NCI-H82 treated with DMSO at 0.1 percent for 48 hours (cell line): ENCODE measurements around the gene BLM.
"Not testable (repeated sequence)": the region's sequence is repeated elsewhere in the genome, so short reads cannot be mapped to it uniquely, and the experiment has no call there.

Experiments used
- DNase-seq: peaks from one replicate; lab custom pipeline; 2025; ENCODE audit not compliant: unreplicated experiment; lab: John Stamatoyannopoulos, UW

The BLM gene

DNA sequence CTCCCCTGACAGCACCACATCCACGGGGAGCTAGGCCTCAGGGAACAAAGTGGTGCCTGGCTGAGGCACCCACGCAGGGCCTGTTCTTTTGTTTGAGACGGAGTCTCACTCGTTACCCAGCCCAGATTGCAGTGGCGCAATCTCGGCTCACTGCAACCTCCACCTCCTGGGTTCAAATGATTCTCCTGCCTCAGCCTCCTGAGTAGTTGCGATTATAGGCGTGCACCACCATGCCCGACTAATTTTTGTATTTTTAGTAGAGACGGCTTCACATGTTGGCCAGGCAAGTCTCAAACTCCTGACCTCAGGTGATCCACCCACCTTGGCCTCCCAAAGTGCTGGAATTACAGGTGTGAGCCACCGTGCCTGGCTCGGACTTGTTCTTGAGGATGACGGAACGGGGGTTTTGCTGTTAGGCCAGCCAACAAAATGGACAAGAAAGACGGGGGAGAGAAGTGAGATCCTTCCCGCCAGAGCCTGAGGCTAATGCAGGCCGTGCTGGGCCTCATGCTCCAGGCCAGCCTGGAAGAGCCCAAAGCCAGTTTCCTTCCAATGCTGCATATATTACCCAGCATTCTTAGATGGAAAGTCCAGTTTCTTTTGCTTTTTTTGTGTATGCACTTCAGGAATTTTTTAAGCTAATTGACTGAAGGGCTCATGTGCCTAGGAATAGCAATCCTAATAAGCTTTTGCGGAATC lies 123.2 kb downstream of the BLM start:
- DNase-seq, result no peak

DNA sequence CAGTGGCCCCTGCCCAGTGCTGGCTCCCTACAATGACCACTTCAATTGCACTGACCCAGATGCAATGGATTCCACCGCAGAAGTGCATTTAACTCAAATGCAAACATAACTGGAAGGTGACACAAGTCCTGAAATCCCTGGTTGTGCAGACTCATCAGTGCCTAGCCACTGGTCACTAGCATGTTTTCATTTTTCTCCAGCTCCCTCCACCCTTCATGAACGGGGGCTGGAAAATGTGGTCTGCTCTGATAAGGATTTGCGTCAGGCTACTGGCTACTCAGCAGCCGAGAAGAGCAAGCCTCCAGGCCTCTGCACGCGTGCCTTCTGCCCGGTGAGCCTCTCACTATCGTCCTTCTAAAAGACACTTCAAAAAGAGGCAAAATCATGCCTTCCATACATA lies 123.8 kb downstream of the BLM start:
- DNase-seq, result no peak

DNA sequence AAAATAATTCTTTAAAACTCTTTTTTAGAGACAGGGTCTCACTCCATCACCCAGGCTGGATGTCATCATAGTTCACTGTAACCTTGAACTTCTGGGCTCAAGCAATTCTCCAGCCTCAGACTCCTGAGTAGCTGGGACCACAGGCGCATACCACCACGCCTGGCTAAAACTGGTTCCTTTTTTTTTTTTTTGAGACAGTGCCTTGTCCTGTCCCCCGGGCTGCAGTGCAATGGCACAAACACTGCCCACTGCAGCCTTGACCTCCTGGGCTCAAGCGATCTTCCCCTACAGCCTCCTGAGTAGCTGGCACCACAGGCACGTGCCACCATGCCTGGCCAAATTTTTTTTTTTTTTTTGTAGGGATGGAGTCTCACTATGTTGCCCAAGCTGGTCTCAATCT lies 127.5 kb downstream of the BLM start:
- DNase-seq, result no peak

DNA sequence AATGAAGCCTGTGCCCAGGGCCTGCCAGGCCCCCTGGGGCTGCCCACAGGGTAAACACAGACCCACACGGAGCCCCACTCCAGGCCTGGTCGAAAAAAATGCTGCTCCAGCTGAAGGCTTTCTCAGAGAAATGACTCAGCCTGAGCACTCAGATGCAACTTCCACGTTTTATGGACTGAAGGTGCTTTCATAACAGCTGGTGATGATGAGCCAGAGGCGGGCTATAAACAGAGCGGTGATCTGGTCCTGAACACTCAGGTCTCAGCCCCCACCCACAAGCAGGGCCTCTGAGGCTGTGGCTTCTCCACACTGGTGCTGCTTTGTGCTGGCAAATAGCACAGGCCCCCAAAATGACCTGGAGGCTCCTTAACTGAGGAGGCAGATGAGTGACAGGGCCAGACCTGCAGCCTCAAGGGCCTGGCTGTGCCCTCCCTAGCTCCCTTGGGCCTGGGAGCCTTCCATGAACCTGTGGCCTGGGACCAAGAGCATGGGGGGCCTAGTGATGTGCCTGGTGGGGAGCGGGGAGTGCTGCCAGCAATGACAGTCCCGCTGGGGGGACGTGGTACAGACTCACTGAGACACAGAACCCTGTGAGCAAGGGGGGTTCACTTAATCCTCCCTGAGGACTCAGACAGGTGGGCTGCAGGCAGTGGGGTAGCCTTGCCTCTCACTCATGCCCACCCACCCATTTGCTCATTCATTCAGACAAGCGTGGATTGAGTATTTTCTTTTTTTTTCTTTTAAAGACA lies 128.2 kb downstream of the BLM start:
- no peak for DNase-seq

DNA sequence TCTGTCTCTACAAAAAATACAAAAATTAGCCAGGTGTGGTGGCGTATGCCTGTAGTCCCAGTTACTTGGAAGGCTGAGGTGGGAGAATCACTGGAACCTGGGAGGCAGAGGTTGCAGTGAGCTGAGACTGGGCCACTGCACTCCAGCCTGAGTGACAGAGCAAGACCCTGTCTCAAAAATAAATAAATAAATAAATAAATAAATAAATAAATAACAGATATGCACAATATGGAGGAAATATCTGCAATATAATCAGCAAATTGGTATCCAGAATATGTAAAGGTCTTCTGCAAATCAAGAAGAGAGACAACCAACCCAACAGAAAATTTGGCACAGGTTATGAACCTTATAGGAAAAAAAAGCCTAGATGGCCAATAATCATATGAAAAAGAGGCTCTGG lies 132.3 kb downstream of the BLM start:
- not testable (repeated sequence) for DNase-seq

DNA sequence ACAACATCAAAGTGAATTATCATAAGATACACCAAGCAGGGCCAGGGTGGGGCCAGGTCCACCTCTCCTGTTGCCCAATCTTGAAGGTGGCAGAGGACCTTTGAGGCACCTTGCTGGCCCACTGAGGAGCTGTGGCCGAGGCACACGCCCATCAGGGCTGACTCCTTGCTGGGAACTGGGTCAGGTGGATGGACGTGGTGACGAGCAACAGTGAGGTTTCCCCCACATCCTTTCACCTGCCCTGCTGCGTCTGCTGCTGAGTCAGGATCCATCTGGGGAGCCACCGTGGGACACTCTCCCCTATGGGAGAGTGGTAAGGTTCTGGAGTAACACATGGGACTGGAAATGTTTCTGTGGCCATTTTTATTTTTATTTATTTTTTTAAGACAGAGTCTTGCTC lies 134.0 kb downstream of the BLM start:
- DNase-seq, result no peak

DNA sequence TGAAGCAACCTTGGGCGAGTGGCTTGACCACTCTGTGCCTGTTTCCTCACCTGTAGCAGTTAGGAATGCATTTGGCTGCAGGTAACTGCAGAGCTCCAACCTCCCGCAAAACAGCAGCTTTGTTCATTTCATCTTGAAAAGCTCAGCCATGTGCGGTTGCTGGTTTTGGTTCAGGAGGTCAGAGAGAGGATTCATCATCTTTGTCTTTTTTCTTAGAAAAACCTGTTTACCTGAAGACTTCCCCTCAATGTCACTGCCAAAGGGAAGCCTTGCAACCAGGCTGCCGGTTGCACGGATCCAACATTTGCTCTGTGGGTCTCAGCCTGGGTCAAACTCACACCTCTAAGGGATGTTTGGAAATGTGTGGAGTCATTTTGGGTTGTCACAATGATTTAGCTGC lies 134.8 kb downstream of the BLM start:
- no peak for DNase-seq

DNA sequence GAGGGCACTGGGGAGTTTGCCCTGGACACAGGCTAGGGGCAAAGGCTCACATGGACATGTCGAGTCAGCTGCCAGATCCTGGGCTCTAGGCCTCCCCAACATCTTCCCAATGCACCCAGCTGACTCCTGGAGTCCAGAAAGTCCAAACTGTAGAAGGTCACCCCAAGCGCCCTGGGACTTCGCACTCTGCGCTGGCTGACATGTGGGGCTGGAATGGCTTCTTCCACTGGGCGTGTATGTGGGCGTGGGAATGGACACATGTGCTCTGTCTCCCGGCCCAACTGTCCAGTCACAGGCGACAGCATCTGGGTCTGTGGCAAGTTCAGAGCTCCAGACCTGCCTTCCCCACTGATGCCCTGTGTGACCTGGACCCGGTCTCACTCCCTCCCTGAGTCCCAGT lies 138.0 kb downstream of the BLM start:
- DNase-seq, result no peak

DNA sequence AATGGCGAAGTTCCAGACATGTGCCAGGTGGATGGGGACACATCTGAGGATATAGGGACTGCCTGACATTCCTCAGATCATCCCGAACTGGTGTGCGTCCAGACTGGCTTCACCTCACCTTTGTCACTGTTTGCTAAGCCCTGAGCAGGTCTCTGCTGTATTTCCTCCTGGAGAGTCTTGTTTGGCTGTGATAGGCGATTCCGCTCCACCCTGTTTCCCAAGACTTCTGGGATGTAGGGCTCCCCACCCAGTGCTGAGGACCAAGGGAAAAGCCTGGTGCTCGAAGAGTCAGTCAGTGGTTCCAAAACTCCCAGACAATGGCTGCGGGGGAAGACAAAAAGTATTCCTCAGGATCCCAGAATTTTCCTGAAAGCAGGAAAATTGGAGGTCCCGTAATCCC lies 140.2 kb downstream of the BLM start:
- DNase-seq, result no peak

DNA sequence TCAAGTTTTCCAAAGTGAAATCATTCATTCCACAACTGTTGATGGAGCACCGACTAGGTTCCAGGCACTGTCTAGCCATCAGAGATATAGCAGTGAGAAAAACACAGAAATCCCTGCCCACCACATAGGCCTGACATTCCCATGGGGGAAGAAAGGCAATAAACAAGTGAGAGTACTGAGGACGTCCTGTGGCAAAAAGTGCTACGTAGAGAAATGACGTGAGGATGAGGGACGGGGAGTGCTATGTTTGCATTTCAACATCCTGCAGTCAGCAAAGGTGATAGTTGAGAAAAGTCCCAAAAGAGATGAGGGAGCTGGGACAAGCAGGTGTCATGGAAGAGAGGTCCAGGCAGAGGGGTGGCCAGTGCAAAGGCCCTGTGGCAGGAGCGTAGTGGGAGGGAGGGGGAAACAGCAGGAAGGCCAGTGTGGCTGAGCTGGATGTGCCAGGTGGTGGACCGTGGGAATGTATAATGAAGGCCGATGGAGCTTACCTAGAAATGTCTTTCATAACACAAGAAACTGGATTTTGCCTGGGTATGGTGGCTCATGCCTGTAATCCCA lies 140.8 kb downstream of the BLM start:
- DNase-seq, result no peak

DNA sequence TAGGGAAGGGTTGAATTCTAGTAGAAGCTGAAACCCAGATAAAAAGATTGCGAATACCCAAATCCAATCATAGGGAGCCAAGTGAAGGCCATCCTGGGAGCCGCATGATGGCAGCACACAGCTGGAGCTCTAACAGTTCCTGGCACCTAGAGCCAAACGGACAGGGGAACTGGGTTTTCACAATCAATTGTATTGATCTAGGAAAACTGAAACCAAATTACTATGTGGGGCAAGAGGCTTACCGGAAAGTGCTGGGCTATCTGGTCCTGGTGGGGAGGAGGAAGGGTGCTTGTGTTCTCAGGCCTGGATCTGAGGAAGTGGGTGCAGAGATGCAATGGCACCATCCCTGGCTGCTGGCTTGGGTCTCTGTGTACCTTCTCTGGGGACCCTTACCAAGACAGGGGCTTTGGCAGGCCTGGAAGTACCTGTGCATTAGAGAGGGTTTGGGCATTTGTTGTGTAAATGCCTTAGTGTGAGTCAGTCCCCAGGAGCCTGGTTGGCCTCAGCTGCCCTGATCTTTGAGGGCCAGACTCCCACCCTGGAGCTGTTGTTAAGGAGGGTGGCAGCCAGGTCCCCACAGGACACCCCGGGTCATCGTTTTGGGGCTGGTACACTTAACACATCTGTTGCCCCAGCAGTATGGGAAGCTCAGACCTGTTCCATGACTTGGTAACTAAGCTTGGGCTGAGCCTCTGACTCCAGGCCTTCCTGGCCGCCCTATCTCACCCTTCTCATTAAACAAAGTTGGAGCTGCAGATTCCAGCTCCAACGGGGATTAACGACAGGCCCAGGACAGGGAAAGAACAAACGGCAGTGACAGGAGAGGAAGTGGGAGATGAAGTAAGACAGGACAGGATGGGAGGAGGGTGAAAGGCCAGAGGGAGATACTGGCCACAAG lies 142.3 kb downstream of the BLM start:
- no peak for DNase-seq

DNA sequence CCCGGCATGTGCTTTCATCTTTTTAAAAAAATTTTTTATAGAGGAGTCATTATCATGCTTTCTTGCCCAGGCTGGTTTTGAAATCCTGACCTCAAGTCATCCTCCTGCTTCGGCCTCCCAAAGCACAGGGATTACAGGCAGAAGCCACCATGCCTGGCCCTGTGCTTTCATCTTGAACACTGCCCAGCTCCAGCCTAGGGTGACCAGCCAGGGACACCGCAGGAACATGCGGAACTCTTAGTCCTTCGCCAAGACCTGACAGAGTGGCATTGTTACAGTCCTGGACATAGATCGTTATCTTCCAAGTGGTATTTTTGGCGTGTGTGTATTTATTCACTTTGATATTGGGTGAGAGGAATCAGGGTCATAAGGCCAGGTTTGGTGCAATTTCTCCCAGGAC lies 143.3 kb downstream of the BLM start:
- no peak for DNase-seq

DNA sequence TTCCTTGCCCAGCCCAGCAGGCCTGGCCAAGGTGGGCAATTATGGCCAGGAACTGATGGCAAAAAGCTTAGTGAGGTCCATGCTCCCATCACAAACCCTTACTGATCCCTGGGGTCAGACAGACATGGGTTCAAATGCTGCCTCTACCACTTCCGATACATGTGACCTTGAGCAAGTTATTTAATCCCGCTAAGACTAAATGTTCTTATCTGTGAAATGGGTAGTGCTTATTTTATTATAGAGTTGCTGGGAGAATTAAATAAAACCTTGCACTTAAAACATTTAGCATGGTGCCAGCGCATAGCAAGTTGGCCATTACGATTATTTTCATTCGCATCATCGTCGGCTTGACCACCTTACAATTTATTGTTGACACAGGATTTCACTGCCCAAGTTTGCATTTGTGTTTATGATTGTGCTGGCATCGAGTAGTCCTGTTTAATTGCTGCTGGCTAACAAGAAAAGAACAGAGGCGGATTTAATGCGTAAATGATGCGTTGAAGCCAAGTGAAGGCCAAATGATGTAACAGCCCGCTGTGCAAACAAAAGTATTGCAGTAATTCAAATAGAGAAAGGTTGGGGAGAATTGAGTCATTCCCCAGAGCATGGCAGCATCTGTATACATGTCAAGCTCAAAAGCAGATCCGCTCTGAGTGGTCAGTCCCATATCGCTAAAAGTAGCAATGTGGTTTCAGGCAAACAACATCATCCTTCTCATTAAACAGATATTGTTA lies 144.0 kb downstream of the BLM start:
- DNase-seq, result no peak

DNA sequence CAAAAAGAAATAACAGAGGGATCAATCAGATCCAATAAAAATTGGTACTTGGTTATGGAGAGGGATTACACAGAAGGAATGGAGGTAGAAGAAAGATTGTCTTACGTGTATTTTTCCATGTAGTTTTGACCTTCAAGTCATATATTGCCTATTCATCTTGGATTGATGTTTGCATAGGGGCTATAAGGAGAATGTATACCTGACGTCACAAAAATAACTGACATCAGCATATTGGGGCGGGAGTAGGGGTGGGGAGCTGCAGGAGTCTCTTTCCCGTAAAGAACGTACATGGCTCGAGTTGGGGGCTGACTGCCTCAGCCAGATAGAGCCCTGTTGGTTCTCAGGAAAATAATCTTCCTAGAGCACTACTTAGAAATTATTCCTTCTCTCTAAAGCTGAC lies 145.3 kb downstream of the BLM start:
- no peak for DNase-seq

DNA sequence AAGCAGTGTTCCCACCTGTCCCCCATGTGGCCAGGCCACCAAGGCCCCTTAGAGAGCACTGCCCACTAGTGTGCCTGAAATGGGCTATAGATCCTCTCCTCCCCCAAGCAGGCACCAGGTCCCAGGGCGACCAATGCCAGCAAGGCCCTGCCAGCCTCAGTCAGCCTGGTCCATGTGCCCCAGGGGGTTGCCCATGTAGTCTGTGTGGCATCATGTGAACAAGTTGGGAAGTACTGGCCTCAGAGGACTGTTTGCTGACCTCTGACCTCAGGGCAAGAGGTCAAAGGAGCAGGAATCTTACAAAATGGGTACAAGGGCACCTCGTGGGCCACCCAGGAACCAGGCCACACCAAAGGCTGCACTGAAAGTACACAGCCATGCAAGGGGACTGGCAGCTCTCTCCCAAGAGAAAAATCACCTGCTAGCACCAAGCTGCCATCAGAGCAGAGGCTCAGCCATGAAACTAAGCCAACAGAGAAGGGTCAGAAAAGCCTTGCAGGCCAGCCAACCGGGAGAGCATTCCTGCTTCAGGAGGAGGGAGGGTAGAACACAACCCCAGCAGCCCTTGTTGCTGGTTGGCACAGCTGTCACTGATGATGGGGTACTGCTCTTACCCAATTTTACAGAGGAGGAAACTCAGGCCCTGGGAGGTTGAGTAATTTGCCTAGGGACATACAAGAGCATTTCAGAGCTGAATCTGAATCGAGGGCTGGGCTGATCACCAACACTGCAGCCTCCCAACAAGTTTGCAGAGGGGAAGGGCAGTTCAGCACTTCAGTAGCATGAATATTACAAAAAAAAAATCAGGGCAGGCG lies 146.0 kb downstream of the BLM start:
- DNase-seq, result no peak

DNA sequence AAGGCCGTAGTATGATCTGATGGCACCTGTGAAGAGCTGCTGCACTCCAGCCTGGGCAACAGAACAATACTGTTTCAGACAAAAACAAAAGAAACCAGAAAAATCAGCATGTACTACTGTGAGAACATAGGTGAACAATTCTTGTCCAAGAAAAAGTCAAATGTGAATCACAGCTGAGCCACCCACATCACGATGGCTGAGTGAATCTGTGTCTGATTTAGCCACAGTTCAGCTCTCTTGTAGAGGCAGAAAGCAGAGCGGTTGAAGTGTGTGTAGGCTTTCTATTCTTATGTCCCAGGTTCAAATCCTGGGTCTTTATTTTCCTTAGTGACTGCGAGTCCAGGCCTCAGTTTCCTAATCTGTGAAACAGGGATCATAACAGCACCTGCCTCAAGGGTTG lies 146.8 kb downstream of the BLM start:
- no peak for DNase-seq

DNA sequence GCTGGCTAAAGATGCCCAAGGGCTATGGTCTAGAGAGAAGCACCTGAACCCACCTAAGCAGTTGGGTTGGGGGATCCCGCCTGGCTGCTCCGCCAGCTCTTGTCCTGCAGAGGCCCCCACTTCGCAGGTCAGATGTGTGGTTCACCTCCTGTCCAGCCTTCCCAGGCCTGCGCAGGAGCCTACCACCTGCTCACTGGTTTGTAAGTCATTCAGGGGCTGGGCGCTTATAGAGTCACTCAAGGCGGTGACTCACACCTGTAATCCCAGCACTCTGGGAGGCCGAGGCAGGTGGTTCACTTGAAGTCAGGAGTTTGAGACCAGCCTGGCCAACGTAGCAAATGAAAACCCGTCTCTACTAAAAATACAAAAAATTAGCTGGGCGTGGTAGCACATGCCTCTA lies 147.4 kb downstream of the BLM start:
- DNase-seq, result no peak

DNA sequence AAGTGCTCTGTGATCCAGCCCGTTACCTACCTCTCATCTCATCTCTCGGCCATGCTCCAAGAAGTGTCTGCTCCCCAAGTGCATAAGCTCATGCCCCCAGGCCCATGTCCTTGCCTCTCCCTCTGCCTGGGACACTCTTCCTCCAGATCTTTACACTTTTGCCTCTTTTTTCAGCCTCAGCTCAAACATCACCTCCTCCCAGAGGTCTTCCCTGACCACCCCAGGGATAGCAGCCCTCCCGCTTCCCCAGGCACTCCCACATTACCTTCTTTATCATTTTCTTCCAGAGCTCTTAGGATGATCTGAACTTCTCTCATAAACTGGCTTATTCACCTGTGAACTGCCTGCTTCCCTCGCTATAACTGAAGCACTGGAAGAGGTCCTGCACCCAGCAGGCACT lies 148.6 kb downstream of the BLM start:
- no peak for DNase-seq
